Gastrocnemius medialis (tissue), 4 donors: Measurements from ENCODE around the gene GYG2. TPM values are rescaled to one million over a fixed set of nuclear protein-coding genes. Genes with fewer than 3 reads are reported as not detected.
"Not testable (repeated sequence)": the region's sequence is repeated elsewhere in the genome, so short reads cannot be mapped to it uniquely, and the experiment has no call there.

ENCODE experiments used
- ATAC-seq, 2 donors: fragments of 150-250 bp; one replicate each; pipeline ENCODE4 v1.9.1; 2016
- DNase-seq, 2 donors: peaks; one replicate each; pipeline ENCODE4 v3.0.0-alpha.2; 2019
- H3K27ac ChIP-seq, 4 donors: fragments of 200-600 bp; sonication (generic); 1 replicate in 1 of 4; 2 replicates in 3 of 4; pipeline ENCODE4 v1.5.1; 2016 to 2018; ENCODE audit warnings: mild to moderate bottlenecking in 2 of 4, moderate library complexity in 1 of 4
- H3K27me3 ChIP-seq, 3 donors: fragments of 200-600 bp; sonication (generic) in 2 of 3; 1 replicate in 1 of 3; 2 replicates in 2 of 3; pipeline versions ENCODE4 v1.5.1 to v1.6.0; 2016 to 2019; ENCODE audit warnings: mild to moderate bottlenecking in 1 of 3, moderate library complexity in 1 of 3
- H3K36me3 ChIP-seq, 2 donors: fragments of 200-600 bp; sonication (generic) in 1 of 2; one replicate each; pipeline ENCODE4 v1.5.1; 2017 to 2018
- H3K4me1 ChIP-seq, 2 donors: fragments of 200-600 bp; sonication (generic) in 1 of 2; one replicate each; pipeline ENCODE4 v1.5.1; 2016 to 2017; ENCODE audit warnings: mild to moderate bottlenecking in 2 of 2
- H3K4me3 ChIP-seq, 4 donors: fragments of 200-600 bp; sonication (generic) in 3 of 4; 1 replicate in 1 of 4; 2 replicates in 3 of 4; pipeline ENCODE4 v1.5.1; 2016 to 2019; ENCODE audit warnings: mild to moderate bottlenecking in 2 of 4
- H3K9me3 ChIP-seq, 3 donors: fragments of 200-600 bp; sonication (generic) in 2 of 3; 1 replicate in 1 of 3; 2 replicates in 2 of 3; pipeline ENCODE4 v1.5.1; 2016 to 2019
- POLR2A ChIP-seq, 2 donors: fragments of 450-650 bp; IDR thresholded peaks; one replicate each; pipeline ENCODE4 v1.6.1; 2017; ENCODE audit warnings: antibody characterized with exemption in 2 of 2, mild to moderate bottlenecking in 2 of 2, moderate library complexity in 2 of 2
- in situ Hi-C, 4 donors: fragments of 200-750 bp; cut with MboI; loops; one replicate each; pipeline versions ENCODE4 v1.15.0 to v1.8.0; 2017; ENCODE audit warnings: low sequenced_read_pairs in 4 of 4
- intact Hi-C: fragments of 100-400 bp; cut with DNase I; formaldehyde crosslinking; loops from one replicate; pipeline ENCODE4 v1.15.1; 2023; ENCODE audit warnings: low total_unique reads
- total RNA-seq, 4 donors: library from RNA; depleted of rRNA; stranded (reverse); fragments of >200 nt; gene quantifications; one replicate each; pipeline versions ENCODE4 v1.1.0 to v1.2.3, GENCODE V29; 2016
- TF ChIP-seq, protein P1 (sequence below), 5 experiments: fragments of 450-650 bp in 3 of 5; fragments of 200-600 bp in 2 of 5; sonication (generic) in 2 of 5; IDR thresholded peaks in 4 of 5; conservative IDR thresholded peaks in 1 of 5; 1 replicate in 4 of 5; 2 replicates in 1 of 5; pipeline ENCODE4 v1.5.1; 2016 to 2019; ENCODE audit warnings: antibody characterized with exemption in 5 of 5, mild to moderate bottlenecking in 3 of 5, moderate library complexity in 3 of 5

Gene GYG2
- total RNA-seq, 4 donors from 2014 or later = 0.67 to 0.92 TPM; not detected in 2

DNA sequence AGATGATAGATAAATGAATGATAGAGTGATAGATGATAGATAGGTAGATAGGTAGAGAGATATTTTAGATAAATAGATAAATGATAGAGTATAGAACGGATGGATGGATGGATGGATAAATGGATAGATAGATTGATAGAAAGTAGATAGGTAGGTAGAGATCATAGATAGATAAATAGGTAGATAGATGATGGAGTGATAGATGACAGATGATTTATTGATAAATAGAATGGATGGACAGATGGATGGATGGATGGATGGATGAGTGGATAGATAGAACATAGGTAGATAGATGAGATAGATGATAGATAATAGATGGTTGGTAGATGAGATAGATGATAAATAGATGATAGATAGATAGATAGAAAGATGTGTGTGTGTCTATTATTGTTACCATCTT, 50.9 kb downstream of the GYG2 start:
- no peaks in the 10 kb centered on the region for H3K27me3 ChIP-seq
- H3K27ac ChIP-seq = no peak overlapping the region
- ATAC-seq (no peak), DNase-seq (no peak)
- no peaks in the 10 kb centered on the region for H3K4me1 ChIP-seq
- in situ Hi-C loops (no loop called here), intact Hi-C loops (no loop called here)
- H3K9me3 ChIP-seq = no peaks in the 10 kb centered on the region
- TF ChIP-seq, protein P1, sequence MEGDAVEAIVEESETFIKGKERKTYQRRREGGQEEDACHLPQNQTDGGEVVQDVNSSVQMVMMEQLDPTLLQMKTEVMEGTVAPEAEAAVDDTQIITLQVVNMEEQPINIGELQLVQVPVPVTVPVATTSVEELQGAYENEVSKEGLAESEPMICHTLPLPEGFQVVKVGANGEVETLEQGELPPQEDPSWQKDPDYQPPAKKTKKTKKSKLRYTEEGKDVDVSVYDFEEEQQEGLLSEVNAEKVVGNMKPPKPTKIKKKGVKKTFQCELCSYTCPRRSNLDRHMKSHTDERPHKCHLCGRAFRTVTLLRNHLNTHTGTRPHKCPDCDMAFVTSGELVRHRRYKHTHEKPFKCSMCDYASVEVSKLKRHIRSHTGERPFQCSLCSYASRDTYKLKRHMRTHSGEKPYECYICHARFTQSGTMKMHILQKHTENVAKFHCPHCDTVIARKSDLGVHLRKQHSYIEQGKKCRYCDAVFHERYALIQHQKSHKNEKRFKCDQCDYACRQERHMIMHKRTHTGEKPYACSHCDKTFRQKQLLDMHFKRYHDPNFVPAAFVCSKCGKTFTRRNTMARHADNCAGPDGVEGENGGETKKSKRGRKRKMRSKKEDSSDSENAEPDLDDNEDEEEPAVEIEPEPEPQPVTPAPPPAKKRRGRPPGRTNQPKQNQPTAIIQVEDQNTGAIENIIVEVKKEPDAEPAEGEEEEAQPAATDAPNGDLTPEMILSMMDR (IDR thresholded peaks at IDR 0.05 in 4 of 5, conservative IDR thresholded peaks at IDR 0.05 in 1 of 5) = no peak
- no peak for TF ChIP-seq POLR2A (IDR thresholded peaks at IDR 0.05)
- H3K4me3 ChIP-seq = no peak overlapping the region
- H3K36me3 ChIP-seq = no peaks in the 10 kb centered on the region

DNA sequence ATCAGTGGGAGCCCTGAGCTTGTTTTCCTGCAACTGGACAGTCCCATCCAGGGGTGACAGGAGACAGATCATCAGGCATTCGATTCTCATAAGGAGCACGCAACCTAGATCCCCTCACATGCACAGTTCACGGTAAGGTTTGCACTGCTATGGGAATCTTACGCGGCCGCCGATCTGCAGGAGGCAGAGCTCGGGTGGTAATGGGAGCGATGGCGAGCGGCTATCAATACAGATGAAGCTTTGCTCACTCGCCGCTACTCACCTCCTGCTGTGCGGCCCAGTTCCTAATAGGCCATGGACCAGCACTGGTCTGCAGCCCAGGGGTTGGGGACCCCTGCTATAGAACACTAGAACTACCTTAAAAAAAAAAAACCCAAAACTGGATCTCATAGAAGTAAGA, 55.0 kb downstream of the GYG2 start:
- Histone ChIP-seq H3K27ac (no peak overlapping the region), H3K4me1 (no peaks in the 10 kb centered on the region), H3K27me3 (no peaks in the 10 kb centered on the region), H3K36me3 (no peaks in the 10 kb centered on the region), H3K9me3 (no peaks in the 10 kb centered on the region), H3K4me3 (no peak overlapping the region)
- no peak for TF ChIP-seq POLR2A (IDR thresholded peaks at IDR 0.05)
- TF ChIP-seq, protein P1 (IDR thresholded peaks at IDR 0.05 in 4 of 5, conservative IDR thresholded peaks at IDR 0.05 in 1 of 5) = no peak
- ATAC-seq = no peak
- DNase-seq = no peak
- in situ Hi-C loops (no loop called here), intact Hi-C loops (no loop called here)

DNA sequence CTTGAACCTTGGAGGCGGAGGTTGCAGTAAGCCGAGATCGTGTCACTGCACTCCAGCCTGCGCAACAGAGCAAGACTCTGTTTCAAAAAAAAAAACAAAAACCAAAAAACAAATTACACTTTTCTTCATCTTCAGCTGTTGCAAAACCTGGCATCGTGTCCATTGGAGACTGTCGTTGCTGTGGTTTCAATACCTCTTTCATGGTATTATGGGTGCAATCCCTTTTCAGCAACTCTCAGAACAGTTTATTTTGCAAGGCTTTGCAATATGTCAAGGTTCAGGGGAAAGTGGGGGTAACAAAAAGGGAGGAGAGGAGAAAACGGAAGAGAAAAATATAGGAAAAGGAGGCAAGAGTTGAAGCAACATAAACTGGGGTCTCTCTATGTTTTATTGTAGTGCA, 59.6 kb downstream of the GYG2 start:
- H3K9me3 ChIP-seq = no peaks in the 10 kb centered on the region
- no peak for ATAC-seq
- no peak overlapping the region for H3K4me3 ChIP-seq
- TF ChIP-seq POLR2A (IDR thresholded peaks at IDR 0.05) = no peak
- TF ChIP-seq, protein P1 (IDR thresholded peaks at IDR 0.05 in 4 of 5, conservative IDR thresholded peaks at IDR 0.05 in 1 of 5) = no peak
- H3K36me3 ChIP-seq = no peaks in the 10 kb centered on the region
- no peaks in the 10 kb centered on the region for H3K4me1 ChIP-seq
- no peak for DNase-seq
- in situ Hi-C loops = no loop called here
- intact Hi-C loops = no loop called here
- no peaks in the 10 kb centered on the region for H3K27me3 ChIP-seq
- H3K27ac ChIP-seq = no peak overlapping the region

DNA sequence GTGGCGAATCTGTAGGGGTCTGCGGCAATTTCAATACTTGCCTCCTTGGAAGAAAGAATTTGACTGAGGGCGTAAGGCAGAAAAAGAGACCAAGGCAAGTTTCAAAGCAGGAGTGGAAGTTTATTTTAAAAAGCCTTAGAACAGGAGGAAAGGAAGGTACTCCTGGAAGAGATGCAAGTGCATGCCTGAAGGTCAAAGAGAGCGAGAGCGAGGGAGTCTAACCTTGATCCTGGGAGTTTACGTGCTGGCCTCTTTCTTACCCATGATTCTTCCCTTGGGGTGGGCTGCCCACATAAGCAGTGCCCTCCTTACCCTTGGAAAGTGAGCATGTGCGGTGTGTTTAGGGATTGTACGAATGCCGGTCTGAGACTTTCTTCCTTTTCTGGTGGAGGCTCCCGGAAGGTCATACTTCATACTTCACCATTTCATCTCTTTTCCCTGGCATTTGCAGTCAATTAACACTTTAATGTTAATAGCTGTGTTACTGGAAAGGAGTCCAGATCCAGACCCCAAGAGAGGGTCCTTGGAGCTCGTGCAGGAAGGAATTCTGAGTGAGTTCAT, 60.4 kb downstream of the GYG2 start:
- no peaks in the 10 kb centered on the region for H3K27me3 ChIP-seq
- in situ Hi-C loops = no loop called here
- no peaks in the 10 kb centered on the region for H3K4me1 ChIP-seq
- no peaks in the 10 kb centered on the region for H3K36me3 ChIP-seq
- H3K9me3 ChIP-seq = no peaks in the 10 kb centered on the region
- ATAC-seq (no peak), DNase-seq (no peak)
- intact Hi-C loops = no loop called here
- H3K4me3 ChIP-seq = peak overlapping the region; percentile 10 to 40 (median 26)
- H3K27ac ChIP-seq = no peak overlapping the region
- TF ChIP-seq, protein P1 (IDR thresholded peaks at IDR 0.05 in 4 of 5, conservative IDR thresholded peaks at IDR 0.05 in 1 of 5) = no peak
- TF ChIP-seq POLR2A (IDR thresholded peaks at IDR 0.05) = no peak

DNA sequence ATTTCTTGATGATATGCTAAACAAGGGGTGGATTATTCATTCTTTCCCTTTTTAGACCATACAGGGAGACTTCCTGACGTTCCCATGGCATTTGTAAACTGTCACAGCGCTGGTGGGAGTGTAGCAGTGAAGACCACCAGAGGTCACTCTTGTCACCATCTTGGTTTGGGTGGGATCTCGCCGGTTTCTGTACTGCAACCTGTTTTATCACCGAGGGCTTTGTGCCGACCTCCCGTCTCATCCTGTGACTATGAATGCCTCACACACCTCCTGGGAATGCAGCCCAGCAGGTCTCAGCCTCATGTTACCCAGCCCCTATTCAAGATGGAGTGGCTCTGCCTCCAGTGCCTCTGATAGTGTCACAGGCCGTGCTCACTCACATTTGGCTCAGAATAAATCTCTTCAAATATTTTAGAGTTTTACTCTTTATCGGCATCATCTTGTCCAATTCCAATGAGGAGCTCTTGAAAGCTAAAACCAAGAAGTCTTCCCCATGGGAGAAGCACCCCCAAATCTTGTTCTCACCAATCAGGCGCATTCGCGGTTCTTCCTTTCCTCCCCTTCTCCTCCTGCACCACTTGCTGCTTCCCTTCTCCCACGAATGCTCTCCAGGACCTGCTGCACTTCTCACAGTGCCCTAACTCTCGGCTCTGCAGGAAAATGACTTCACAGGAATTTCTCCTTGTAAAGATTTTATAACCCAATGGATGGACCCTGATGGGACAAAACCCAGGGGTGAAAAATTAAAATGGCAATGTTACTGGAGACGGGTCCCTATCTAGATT, 61.2 kb downstream of the GYG2 start:
- ATAC-seq, H3K27me3 ChIP-seq, H3K27ac ChIP-seq, H3K4me1 ChIP-seq, H3K9me3 ChIP-seq, H3K36me3 ChIP-seq, intact Hi-C loops, DNase-seq, in situ Hi-C loops: not testable (repeated sequence)
- peak overlapping the region; percentile 10 to 40 (median 26) for H3K4me3 ChIP-seq

DNA sequence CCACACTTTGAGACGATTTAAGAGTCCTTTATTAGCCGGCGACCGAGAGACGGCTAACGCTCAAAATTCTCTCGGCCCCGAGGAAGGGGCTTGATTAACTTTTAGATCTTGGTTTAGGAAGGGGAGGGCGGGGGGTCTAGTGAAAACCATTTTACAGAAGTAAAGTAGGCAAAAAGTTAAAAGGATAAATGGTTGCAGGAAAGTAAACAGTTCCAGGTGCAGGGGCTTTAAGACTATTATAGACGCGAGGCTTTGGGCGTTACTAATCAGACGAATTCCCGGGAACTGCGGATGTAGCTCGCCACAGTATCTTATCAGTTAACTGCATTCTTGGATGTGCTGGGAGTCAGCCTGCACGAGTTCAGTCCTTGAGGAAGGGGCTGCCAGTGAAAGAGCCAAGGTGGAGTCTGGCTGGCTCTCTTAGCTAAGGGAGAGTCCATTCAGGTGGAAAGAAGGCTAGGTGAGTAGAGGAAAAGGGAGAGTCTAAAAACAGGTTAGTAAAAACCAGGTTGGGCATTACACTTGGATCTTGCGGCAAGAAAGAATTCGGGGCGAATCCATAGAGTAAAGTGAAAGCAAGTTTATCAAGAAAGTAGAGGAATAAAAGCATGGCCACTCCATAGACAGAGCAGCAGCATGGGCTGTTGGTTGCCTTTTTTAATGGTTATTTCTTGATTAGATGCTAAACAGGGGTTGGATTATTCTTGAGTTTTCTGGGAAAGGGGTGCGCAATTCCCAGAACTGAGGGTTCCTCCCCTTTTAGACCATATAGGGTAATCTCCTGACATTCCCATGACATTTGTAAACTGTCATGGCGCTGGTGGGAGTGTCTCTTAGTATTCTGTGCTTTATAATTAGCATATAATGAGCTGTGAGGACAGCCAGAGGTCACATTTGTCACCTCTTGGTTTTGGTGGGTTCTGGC, 62.1 kb downstream of the GYG2 start:
- H3K9me3 ChIP-seq, intact Hi-C loops, DNase-seq, ATAC-seq, in situ Hi-C loops, H3K4me3 ChIP-seq, H3K27me3 ChIP-seq, H3K36me3 ChIP-seq, H3K27ac ChIP-seq, H3K4me1 ChIP-seq: not testable (repeated sequence)
